Left ventricle myocardium superior (tissue), 1 donor: ENCODE data around the gene PACSIN1. TPM values are rescaled to one million over a fixed set of nuclear protein-coding genes. Genes with fewer than 3 reads are reported as not detected.

Experiments
- total RNA-seq: library from RNA; stranded (reverse); fragmentation: NEBNext Ultra II Directional; extraction: Animal tissue kit (Norgen Biotek cat#: 25700); gene quantifications from one replicate; pipeline ENCODE4 v1.2.1, GENCODE V29; 2021
- donor health status: DM: no; HTN: yes; CAD: no; lungs with severe emphysema.

Gene PACSIN1
- total RNA-seq, 1 donor from 2014 or later = 13.6 TPM

Other genes with a start within 250 kb of the PACSIN1 start
- gene HMGA1, start 229.2 kb upstream of the PACSIN1 start, total RNA-seq = 51.9 TPM
- 19.7 TPM for gene SMIM29, start 217.1 kb upstream of the PACSIN1 start, total RNA-seq
- gene NUDT3, start 73.4 kb upstream of the PACSIN1 start, total RNA-seq = 59.3 TPM
- 604 TPM for gene RPS10, start 40.0 kb upstream of the PACSIN1 start, total RNA-seq
- gene SPDEF, start 90.3 kb downstream of the PACSIN1 start, total RNA-seq = not detected
- 148 TPM for gene ILRUN, start 230.7 kb downstream of the PACSIN1 start, total RNA-seq